GM23248 (cell line): ENCODE results near the gene INHBE. TPM values are rescaled to one million over a fixed set of nuclear protein-coding genes. Genes with fewer than 3 reads are reported as not detected.

Source experiments
- DNase-seq: peaks from one replicate; pipeline ENCODE4 v3.0.0-alpha.2; 2015
- H2AFZ ChIP-seq: fragments of 200-600 bp; sonication (generic); 2 replicates; pipeline ENCODE4 v1.6.1; 2016; ENCODE audit warnings: antibody characterized with exemption
- H3F3A ChIP-seq: fragments of 200-600 bp; sonication (generic); 2 replicates; pipeline ENCODE4 v1.6.1; 2016; ENCODE audit warnings: mild to moderate bottlenecking, antibody characterized with exemption, mixed run types; ENCODE audit not compliant: insufficient read depth
- H3K27ac ChIP-seq: fragments of 200-600 bp; sonication (generic); 2 replicates; pipeline ENCODE4 v1.5.1; 2016; ENCODE audit warnings: mild to moderate bottlenecking
- H3K27me3 ChIP-seq: fragments of 200-600 bp; sonication (generic); replicated peaks from 2 replicates; pipeline ENCODE4 v1.6.1; 2016; ENCODE audit warnings: mild to moderate bottlenecking; ENCODE audit not compliant: insufficient read depth
- H3K36me3 ChIP-seq: fragments of 200-600 bp; sonication (generic); 2 replicates; pipeline ENCODE4 v1.6.1; 2016; ENCODE audit warnings: low read depth, mild to moderate bottlenecking
- H3K4me1 ChIP-seq: fragments of 200-600 bp; sonication (generic); 2 replicates; pipeline ENCODE4 v1.6.1; 2016; ENCODE audit warnings: mild to moderate bottlenecking; ENCODE audit not compliant: insufficient read depth
- H3K4me2 ChIP-seq: fragments of 200-600 bp; sonication (generic); one replicate; pipeline ENCODE4 v1.6.1; 2016; ENCODE audit warnings: mild to moderate bottlenecking; ENCODE audit not compliant: unreplicated experiment
- H3K4me3 ChIP-seq: fragments of 200-600 bp; sonication (generic); 2 replicates; pipeline ENCODE4 v1.5.1; 2016; ENCODE audit warnings: mild to moderate bottlenecking
- H3K79me2 ChIP-seq: fragments of 200-600 bp; sonication (generic); 2 replicates; pipeline ENCODE4 v1.6.1; 2016; ENCODE audit warnings: mild to moderate bottlenecking; ENCODE audit not compliant: insufficient read depth
- H3K9ac ChIP-seq: fragments of 200-600 bp; sonication (generic); 2 replicates; pipeline ENCODE4 v1.6.1; 2016; ENCODE audit warnings: mild to moderate bottlenecking
- H3K9me2 ChIP-seq: fragments of 200-600 bp; sonication (generic); 2 replicates; pipeline ENCODE4 v1.6.1; 2016; ENCODE audit warnings: mixed run types, mild to moderate bottlenecking, moderate library complexity; ENCODE audit not compliant: insufficient read depth
- H3K9me3 ChIP-seq: fragments of 200-600 bp; sonication (generic); one replicate; pipeline ENCODE4 v1.6.1; 2017; ENCODE audit warnings: low read depth
- H4K20me1 ChIP-seq: fragments of 200-600 bp; sonication (generic); 2 replicates; pipeline ENCODE4 v1.6.0; 2016; ENCODE audit not compliant: insufficient read depth
- EZH2 ChIP-seq: fragments of 200-600 bp; sonication (generic); IDR thresholded peaks from 2 replicates; pipeline ENCODE4 v1.6.1; 2018; ENCODE audit warnings: antibody characterized with exemption, mild to moderate bottlenecking; ENCODE audit not compliant: insufficient read depth, poor library complexity, severe bottlenecking
- EZH2phosphoT487 ChIP-seq: fragments of 200-600 bp; sonication (generic); IDR thresholded peaks from 2 replicates; pipeline ENCODE4 v1.6.1; 2018; ENCODE audit warnings: antibody characterized with exemption, moderate library complexity, mild to moderate bottlenecking, low read depth; ENCODE audit not compliant: insufficient read depth
- WGBS, 2 experiments: methylation state at CpG; one replicate each; pipeline ENCODE4 v1.1.6; 2015 to 2017; ENCODE audit warnings: low lambda C conversion rate in 2 of 2, low coverage in 1 of 2; ENCODE audit errors: missing lambda C conversion rate in 2 of 2; 5-methylcytosine and 5-hydroxymethylcytosine counted together
- in situ Hi-C: fragments of 300-500 bp; cut with MboI; formaldehyde crosslinking; loops from 2 replicates; pipeline ENCODE4 v1.15.0; 2020
- polyA plus RNA-seq: library from polyadenylated mRNA; unstranded; fragments of >200 nt; fragmentation: Nextera tagmentation; extraction: Ambion mirVana; gene quantifications from 2 replicates; pipeline ENCODE4 v1.2.1, GENCODE V29; 2016
- total RNA-seq: library from RNA; depleted of rRNA; stranded (reverse); fragments of >200 nt; shearing (Covaris generic); gene quantifications from 2 replicates; pipeline ENCODE4 v1.2.3, GENCODE V29; 2014

The INHBE gene
- total and polyA plus RNA-seq, 2 experiments from 2014 or later: 0.24 to 0.65 TPM

GRCh38 chr12:57460841-57461275, 5.8 kb downstream of the INHBE start:
- peak overlapping the region; percentile 84 for H3K4me3 ChIP-seq
- H3K9ac ChIP-seq: no peak overlapping the region
- in situ Hi-C loops: no loop called here

GRCh38 chr12:57461276-57461916, 6.3 kb downstream of the INHBE start:
- Histone ChIP-seq H3F3A (peaks cover 3% of the 10 kb centered on the region; the same call in 1 of the 2 replicates), H3K36me3 (no peaks in the 10 kb centered on the region), H3K9me3 (no peaks in the 10 kb centered on the region), H4K20me1 (no peaks in the 10 kb centered on the region), H3K27ac (no peak overlapping the region), H3K9me2 (no peaks in the 10 kb centered on the region), H3K4me1 (peaks cover 13% of the 10 kb centered on the region), H3K9ac (peak overlapping the region; percentile 54), H2AFZ (peak overlapping the region; percentile 95), H3K4me2 (peak overlapping the region; percentile 95), H3K4me3 (peak overlapping the region; percentile 84), H3K27me3 (no peaks in the 10 kb centered on the region), H3K79me2 (no peaks in the 10 kb centered on the region)
- TF ChIP-seq EZH2phosphoT487: no peak
- TF ChIP-seq EZH2: no peak
- in situ Hi-C loops: no loop called here
- peak; percentile 78 for DNase-seq
- WGBS, 2 experiments: 1 to 3% methylated on average over 11 to 32 of the region's 32 CpGs

More at GRCh38 chr12:57460841-57461275, 5.8 kb downstream of the INHBE start:
- H3K4me2 ChIP-seq: peak overlapping the region; percentile 95
- H4K20me1 ChIP-seq: no peaks in the 10 kb centered on the region
- H3K36me3 ChIP-seq: no peaks in the 10 kb centered on the region
- no peaks in the 10 kb centered on the region for H3K9me3 ChIP-seq
- H3K27ac ChIP-seq: no peak overlapping the region
- WGBS, 2 experiments: 1 to 2% methylated on average over 16 to 18 of the region's 19 CpGs
- no peak for TF ChIP-seq EZH2
- TF ChIP-seq EZH2phosphoT487: no peak
- DNase-seq: no peak
- no peaks in the 10 kb centered on the region for H3K79me2 ChIP-seq
- H3K9me2 ChIP-seq: no peaks in the 10 kb centered on the region
- peaks cover 13% of the 10 kb centered on the region for H3K4me1 ChIP-seq
- H3F3A ChIP-seq: peaks cover 3% of the 10 kb centered on the region; the same call in 1 of the 2 replicates
- H3K27me3 ChIP-seq: no peaks in the 10 kb centered on the region
- no peak overlapping the region for H2AFZ ChIP-seq

GRCh38 chr12:57461917-57462250, 6.8 kb downstream of the INHBE start:
- Histone ChIP-seq H3K4me3 (peak overlapping the region; percentile 84), H3F3A (peaks cover 3% of the 10 kb centered on the region; the same call in 1 of the 2 replicates), H3K9me2 (no peaks in the 10 kb centered on the region), H3K4me2 (peak overlapping the region; percentile 95), H3K9ac (peak overlapping the region; percentile 54), H4K20me1 (no peaks in the 10 kb centered on the region), H3K27me3 (no peaks in the 10 kb centered on the region), H3K4me1 (peaks cover 13% of the 10 kb centered on the region), H3K9me3 (no peaks in the 10 kb centered on the region), H2AFZ (peak overlapping the region; percentile 95), H3K79me2 (no peaks in the 10 kb centered on the region), H3K27ac (no peak overlapping the region), H3K36me3 (no peaks in the 10 kb centered on the region)
- 1 to 3% methylated on average over 9 of the region's 9 CpGs for WGBS, 2 experiments
- no peak for DNase-seq
- in situ Hi-C loops: no loop called here
- TF ChIP-seq EZH2phosphoT487 (no peak), EZH2 (no peak)

GRCh38 chr12:57462251-57462911, 7.3 kb downstream of the INHBE start:
- Histone ChIP-seq H3K4me2 (peak overlapping the region; percentile 95), H3K27me3 (no peaks in the 10 kb centered on the region), H3K9ac (peak overlapping the region; percentile 54), H3K27ac (peak overlapping the region; percentile 54), H3K9me3 (no peaks in the 10 kb centered on the region), H3F3A (peaks cover 3% of the 10 kb centered on the region; the same call in 1 of the 2 replicates), H2AFZ (peak overlapping the region; percentile 95), H3K36me3 (no peaks in the 10 kb centered on the region), H3K4me1 (peaks cover 13% of the 10 kb centered on the region), H3K4me3 (peak overlapping the region; percentile 84), H4K20me1 (no peaks in the 10 kb centered on the region), H3K9me2 (no peaks in the 10 kb centered on the region), H3K79me2 (no peaks in the 10 kb centered on the region)
- 1 to 4% methylated on average over 12 to 28 of the region's 28 CpGs for WGBS, 2 experiments
- TF ChIP-seq EZH2 (no peak), EZH2phosphoT487 (no peak)
- in situ Hi-C loops: no loop called here
- DNase-seq: peak; percentile 88
